ENCODE measurements around the gene NGDN.
"Not testable (repeated sequence)": the region's sequence is repeated elsewhere in the genome, so short reads cannot be mapped to it uniquely, and the experiment has no call there.

Gene NGDN

DNA sequence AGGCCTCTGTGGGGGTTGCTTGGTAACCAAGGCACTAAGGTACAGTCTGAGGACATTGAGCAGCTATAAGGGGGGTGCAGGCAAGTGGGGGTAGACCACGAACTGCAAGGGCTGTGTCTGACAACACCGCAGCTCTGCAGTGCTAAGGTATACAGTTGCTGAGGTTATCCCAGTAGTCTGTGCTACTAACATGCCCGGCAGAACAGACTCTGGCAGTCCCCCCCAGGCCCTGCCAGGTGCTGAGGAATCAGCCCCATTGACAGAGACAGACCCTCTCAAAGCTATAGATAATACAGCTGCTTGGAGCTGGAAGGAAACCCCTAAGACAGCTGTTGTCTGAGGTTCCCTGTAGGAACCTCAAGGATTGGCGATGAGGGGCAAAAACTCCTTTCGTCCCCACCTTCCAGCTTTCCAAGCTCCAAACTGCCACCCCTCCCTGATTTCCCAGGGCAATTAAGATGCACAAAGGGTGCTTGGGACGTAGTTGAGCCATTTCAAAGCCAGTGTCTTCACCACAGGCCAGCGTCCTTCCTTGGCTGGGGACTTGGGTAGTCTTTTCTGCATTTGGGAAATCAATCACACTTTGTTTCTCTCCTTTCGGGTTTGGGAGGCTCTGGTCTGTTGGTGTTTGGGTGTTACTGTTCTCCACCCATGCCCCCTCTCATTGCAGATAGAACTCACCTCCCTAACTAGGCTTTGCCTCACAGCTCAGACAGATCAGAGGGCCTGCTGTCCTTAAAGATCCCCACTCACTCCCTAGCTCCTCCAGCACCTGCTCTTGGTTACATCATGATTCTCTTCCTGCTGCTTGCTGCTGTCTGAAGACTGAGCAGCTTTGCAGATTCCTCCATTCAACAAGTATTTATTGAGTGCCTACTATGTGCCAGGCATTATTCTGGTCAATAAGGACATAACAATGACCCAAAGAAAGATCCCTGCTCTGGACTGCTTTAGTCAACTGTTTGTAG is 32.1 kb upstream of the NGDN start:
- no peak overlapping the region for H3K4me3 ChIP-seq (ENCODE audit: low read length)
- no peak for DNase-seq (ENCODE audit: low read depth, low spot score)

DNA sequence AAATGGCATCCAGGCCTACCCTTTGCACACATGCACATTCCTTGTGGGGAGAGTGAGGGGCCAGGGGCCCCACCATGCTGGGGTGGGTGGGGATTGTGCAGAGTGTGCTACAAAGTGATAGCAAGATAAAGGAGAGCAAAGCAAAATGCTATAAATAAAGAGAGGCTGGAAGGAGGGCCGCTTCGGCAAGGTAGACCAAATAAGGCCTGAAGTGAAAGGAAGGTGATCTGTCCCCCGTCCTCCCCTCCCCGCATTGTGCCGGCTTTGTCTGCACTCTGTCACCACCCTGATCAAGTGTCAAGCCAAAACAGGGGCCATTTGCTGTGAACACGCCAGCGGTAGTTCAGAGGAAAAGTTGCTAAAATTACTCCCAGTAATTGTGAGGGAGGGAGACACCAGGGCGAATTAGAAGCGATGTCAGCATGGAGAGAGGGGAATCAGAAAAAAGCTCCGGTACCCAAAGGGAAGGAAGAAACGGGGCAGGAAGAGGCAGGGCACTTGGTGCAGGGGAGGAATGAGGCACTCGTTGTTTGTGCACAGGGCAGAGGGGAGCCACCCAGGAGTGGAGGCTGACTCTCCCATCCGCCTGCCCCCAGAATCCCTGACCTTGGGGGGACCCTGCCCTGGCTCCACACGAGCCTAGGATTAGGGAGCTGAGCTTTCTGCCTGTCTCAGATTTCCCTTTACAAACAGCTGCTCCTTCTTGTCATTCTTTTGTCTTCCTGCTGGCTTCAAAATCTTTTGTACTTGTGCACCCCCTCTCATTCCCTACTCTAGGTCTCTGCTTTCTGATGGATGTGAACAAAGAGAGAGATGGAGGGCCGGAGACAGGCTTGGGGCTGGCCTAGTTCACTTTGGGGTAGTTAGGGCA is 31.2 kb upstream of the NGDN start:
- no peak overlapping the region for H3K4me3 ChIP-seq (ENCODE audit: low read length)
- DNase-seq (ENCODE audit: low read depth, low spot score), result no peak

DNA sequence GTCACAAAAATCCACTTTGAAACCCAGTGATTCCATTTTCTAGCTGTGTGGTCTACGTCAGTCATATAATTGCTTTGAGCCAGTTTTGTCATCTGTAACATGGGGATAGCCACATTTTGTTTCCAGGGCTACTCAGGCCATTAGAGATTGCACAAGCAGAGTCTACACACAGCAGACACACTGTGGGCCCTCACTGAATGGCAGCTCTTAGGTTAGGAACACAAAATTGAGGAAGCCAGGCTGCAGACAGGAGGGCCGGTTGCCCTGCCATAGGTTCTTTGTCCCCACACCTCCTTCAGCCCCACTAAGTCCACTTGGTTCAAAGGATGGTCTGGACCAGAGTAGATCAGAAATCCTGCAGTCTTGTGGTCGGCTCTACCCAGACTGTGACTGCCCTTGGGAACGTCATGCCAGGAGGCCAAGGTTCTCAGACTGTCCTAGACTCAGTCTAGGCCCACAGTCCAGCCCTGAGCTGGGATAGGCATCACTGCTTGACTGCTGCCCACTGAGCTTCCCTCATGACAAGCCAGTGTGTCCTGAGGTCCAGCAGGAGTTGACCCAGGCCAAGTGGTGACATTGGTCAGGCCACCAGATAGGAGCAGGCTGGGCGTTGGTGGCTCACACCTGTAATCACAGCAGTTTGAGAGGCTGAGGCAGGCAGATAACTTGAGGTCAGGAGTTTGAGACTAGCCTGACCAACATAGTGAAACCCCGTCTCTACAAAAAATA is 30.2 kb upstream of the NGDN start:
- no peak overlapping the region for H3K4me3 ChIP-seq (ENCODE audit: low read length)
- DNase-seq (ENCODE audit: low read depth, low spot score), result no peak

GRCh38 chr14:23441076-23441475 is 28.4 kb upstream of the NGDN start:
- no peak for DNase-seq (ENCODE audit: low read depth, low spot score)
- no peak overlapping the region for H3K4me3 ChIP-seq (ENCODE audit: low read length)

- no peak for DNase-seq (ENCODE audit: low read depth, low spot score)
- no peak overlapping the region for H3K4me3 ChIP-seq (ENCODE audit: low read length)
These were observed 26.7 kb upstream of the NGDN start for GRCh38 chr14:23442721-23443356.

GRCh38 chr14:23443411-23443812 is 26.1 kb upstream of the NGDN start:
- H3K4me3 ChIP-seq (ENCODE audit: low read length), result no peak overlapping the region
- no peak for DNase-seq (ENCODE audit: low read depth, low spot score)

DNA sequence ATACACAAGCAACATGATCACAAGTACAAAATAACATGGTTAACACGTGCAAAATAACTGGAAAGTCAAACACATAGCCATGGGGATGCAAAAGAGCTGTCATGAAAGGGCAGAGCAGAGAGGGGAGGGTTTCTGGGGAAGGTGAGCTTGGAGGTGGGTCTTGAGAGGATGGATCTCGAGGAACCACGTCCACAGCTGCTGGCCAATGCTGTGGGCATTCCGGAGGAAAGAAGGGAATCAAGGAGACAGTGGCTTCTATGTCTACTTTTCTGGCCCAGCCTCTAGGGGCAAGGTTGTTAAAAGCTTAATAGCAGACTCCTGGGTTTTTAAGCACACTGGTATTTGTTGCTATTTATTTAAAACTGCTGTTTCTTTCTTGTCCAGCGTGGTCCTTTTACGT is 25.6 kb upstream of the NGDN start:
- no peak for DNase-seq (ENCODE audit: low read depth, low spot score)
- H3K4me3 ChIP-seq (ENCODE audit: low read length), result no peak overlapping the region

GRCh38 chr14:23444314-23444713 is 25.2 kb upstream of the NGDN start:
- no peak overlapping the region for H3K4me3 ChIP-seq (ENCODE audit: low read length)
- DNase-seq (ENCODE audit: low read depth, low spot score), result no peak

DNA sequence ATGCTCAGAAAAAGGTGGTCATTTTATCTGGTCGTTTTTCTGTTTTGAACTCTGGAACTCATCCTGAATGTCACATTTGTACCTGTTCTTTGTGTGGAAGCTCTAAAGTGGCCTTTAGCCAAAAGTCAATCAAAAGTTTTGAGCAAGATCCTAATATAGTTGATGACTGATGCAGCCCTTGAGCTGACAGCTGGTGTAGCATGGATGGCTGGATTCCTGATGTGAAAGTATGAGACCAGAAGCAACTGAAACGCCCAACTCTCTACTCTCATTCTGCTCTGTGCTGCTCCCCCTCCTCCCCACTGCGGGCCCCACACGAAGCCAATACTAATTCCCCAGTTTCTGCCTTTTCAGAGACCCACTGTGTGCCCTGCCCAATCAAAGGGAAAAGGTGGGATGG is 23.7 kb upstream of the NGDN start:
- DNase-seq (ENCODE audit: low read depth, low spot score), result no peak
- H3K4me3 ChIP-seq (ENCODE audit: low read length), result no peak overlapping the region

- no peak for DNase-seq (ENCODE audit: low read depth, low spot score)
- H3K4me3 ChIP-seq (ENCODE audit: low read length), result no peak overlapping the region
These were observed 23.1 kb upstream of the NGDN start for GRCh38 chr14:23446291-23446851.

- no peak overlapping the region for H3K4me3 ChIP-seq (ENCODE audit: low read length)
- no peak for DNase-seq (ENCODE audit: low read depth, low spot score)
These were observed 21.8 kb upstream of the NGDN start for GRCh38 chr14:23447361-23448350.

DNA sequence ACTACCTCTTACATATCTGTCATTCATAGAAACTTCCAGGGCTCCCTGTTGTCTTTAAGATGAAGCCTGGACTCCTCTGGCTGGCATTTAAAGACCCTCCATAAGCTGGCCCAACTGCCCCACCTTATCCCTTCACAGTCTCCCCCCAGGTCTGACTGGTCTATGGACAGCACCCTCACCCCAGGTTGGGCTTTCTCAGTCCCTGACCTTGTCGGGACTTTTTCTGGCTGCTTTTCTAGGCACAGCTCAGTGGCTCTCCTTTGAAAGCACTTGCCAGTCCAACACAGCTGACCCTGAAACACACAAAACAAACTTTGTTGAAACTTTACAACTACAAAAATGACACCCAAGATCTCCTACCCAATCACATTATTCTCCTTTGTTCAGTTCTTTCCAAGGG is 20.2 kb upstream of the NGDN start:
- DNase-seq (ENCODE audit: low read depth, low spot score), result no peak
- H3K4me3 ChIP-seq (ENCODE audit: low read length), result no peak overlapping the region

DNA sequence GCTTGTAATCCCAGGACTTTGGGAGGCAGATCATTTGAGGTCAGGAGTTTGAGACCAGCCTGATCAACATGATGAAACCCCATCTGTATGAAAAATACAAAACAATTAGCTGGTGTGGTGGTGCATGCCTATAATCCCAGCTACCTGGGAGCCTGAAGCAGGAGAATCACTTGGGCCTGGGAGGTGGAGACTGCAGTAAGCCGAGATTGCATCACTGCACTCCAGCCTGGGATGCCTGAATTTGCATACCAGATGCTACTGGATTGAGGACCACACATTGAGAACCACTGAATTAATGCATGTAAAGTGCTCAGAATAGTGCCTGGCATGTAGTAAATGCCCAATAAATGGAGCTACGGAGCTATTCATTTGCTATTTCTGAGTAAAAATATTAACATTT is 19.1 kb upstream of the NGDN start:
- DNase-seq (ENCODE audit: low read depth, low spot score), result no peak
- no peak overlapping the region for H3K4me3 ChIP-seq (ENCODE audit: low read length)

- H3K4me3 ChIP-seq (ENCODE audit: low read length), result no peak overlapping the region
- DNase-seq (ENCODE audit: low read depth, low spot score), result no peak
These were observed 17.3 kb upstream of the NGDN start for GRCh38 chr14:23452237-23452636.

GRCh38 chr14:23454445-23454856 is 15.1 kb upstream of the NGDN start:
- no peak overlapping the region for H3K4me3 ChIP-seq (ENCODE audit: low read length)
- DNase-seq (ENCODE audit: low read depth, low spot score), result no peak

DNA sequence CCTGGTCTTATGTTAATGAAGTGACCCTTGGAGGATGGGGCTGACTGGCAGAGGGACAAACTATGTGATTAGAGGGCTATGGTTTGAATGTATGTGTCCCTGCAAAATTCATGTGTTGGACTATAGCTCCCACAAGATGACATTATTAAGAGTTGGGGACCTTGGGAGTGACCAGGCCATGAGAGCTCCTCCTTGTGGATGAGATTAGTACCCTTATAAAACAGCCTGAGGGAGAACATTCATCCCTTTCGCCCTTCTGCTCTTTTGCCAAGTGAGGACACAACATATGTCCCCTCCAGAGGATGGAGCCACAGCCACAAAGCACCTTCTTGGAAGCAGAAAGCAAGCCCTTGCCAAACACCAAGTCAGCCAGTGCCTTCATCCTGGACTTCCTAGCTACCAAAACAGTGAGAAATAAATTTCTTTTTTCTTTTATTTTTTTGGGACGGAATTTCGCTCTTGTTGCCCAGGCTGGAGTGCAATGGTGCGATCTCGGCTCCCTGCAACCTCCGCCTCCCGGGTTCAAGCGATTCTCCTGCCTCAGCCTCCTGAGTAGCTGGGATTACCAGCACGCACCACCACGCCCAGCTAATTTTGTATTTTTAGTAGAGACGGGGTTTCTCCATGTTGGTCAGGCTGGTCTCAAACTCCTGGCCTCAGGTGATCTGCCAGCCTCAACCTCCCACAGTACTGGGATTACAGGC is 12.5 kb upstream of the NGDN start:
- H3K4me3 ChIP-seq (ENCODE audit: low read length); DNase-seq (ENCODE audit: low read depth, low spot score): not testable (repeated sequence)
